Pancreas (tissue), 10 donors: ENCODE results near the gene S100A13. TPM values are rescaled to one million over a fixed set of nuclear protein-coding genes. Genes with fewer than 3 reads are reported as not detected.
A peak's percentile ranks its signal among the peaks of the same experiment; 100 is the strongest.

Experiments used
- ATAC-seq, 4 donors: fragments of 200-7000 bp; cut with Tn5 transposase; one replicate each; pipeline versions ENCODE4 v1.8.0 to v1.9.1; 2020; ENCODE audit warnings: mild to moderate bottlenecking in 4 of 4, moderate library complexity in 4 of 4
- DNase-seq, 6 donors: peaks; one replicate each; pipeline ENCODE4 v3.0.0-alpha.2; 2020
- FAIRE-seq: peaks from 2 replicates; lab custom pipeline; 2012; peaks lifted over from hg19 to GRCh38; lab: Jason Lieb, UNC
- H3K27ac ChIP-seq, 4 donors: fragments of 200-600 bp; sonication (generic); 1 replicate in 3 of 4; 2 replicates in 1 of 4; pipeline versions ENCODE4 v1.5.0 to v1.8.0; 2020
- H3K27me3 ChIP-seq, 4 donors: fragments of 200-600 bp; one replicate each; pipeline ENCODE4 v1.8.0; 2021
- H3K36me3 ChIP-seq, 3 donors: fragments of 200-600 bp; sonication (generic) in 1 of 3; one replicate each; pipeline versions ENCODE4 v1.5.0 to v1.8.0; 2020 to 2021
- H3K4me1 ChIP-seq, 3 donors: fragments of 200-600 bp; one replicate each; pipeline ENCODE4 v1.8.0; 2021
- H3K4me3 ChIP-seq, 4 donors: fragments of 200-600 bp; sonication (generic) in 2 of 4; one replicate each; pipeline versions ENCODE4 v1.5.0 to v1.8.0; 2020 to 2021
- H3K9me3 ChIP-seq, 4 donors: fragments of 200-600 bp; one replicate each; pipeline ENCODE4 v1.8.0; 2021
- WGBS, 2 donors: extraction: QIAGEN DNeasy Blood & Tissue Kit; methylation state at CpG; one replicate each; pipeline ENCODE4 v1.1.7; 2013; 5-methylcytosine and 5-hydroxymethylcytosine counted together
- intact Hi-C, 3 donors: fragments of 100-400 bp; cut with DNase I; formaldehyde crosslinking; loops; one replicate each; pipeline versions ENCODE4 v1.11.1 to v1.14.2; 2022
- polyA plus RNA-seq, 2 donors: library from polyadenylated mRNA; stranded (reverse); fragments of 200-250 nt; gene quantifications; one replicate each; pipeline ENCODE4 v1.2.3, GENCODE V29; 2013
- total RNA-seq, 6 donors: library from RNA; stranded (reverse); fragmentation: NEBNext Ultra II Directional in 4 of 6; extraction: Animal tissue kit (Norgen Biotek cat#: 25700) in 4 of 6; gene quantifications; one replicate each; pipeline versions ENCODE4 v1.2.1 to v1.2.4, GENCODE V29; 2021 to 2023
- TF ChIP-seq, protein P1 (sequence below), 4 donors: fragments of 200-600 bp; sonication (generic) in 3 of 4; IDR thresholded peaks; one replicate each; pipeline versions ENCODE4 v1.5.0 to v1.8.0; 2021; ENCODE audit warnings: antibody characterized with exemption in 4 of 4
- donor health status: healthy with polysubstance abuse.
- donor health status: DM: no; HTN: no; CAD: no; lungs with moderate emphysema.
- donor health status: DM: no; HTN: no; CAD: no.
- donor health status: control.
- donor health status: control.
- donor health status: Bipolar disorder and iron deficiency.
- donor health status: DM: yes; HTN: yes; CAD: no.
- donor health status: DM: no; HTN: no; CAD: no.
- donor health status: DM: no; HTN: no; CAD: no.
- donor health status: DM: yes; HTN: yes; CAD: no.

The S100A13 gene
- total and polyA plus RNA-seq, 8 donors, result 22.0 to 125 (median 39.5) TPM

DNA sequence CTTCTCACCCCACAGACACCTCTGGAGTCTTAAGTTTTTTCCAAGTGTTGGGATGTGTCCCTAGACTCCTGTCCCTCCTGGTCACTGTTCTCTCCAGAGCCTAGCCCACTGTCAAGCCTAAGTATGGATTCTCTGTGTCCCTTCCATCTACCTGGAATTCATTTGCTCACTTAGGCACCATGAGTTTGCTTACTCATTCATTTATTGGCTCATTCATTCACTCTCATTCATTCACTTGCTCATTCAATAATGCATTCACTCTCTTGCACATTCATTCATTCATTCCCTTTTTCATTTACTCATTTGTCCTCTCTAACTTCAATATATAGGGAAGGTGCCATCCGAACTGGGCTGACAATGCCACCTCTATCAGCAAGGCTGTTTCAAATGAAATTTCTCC lies 15.9 kb downstream of the S100A13 start:
- DNase-seq, result no peak
- Histone ChIP-seq H3K36me3 (peaks cover 0 to 11% (median 0%) of the 10 kb centered on the region in 3 donors), H3K9me3 (no peaks in the 10 kb centered on the region), H3K4me3 (no peak overlapping the region), H3K27me3 (no peaks in the 10 kb centered on the region), H3K27ac (no peak overlapping the region), H3K4me1 (peaks cover 0 to 2% (median 0%) of the 10 kb centered on the region in 3 donors)
- WGBS, 2 donors, result 65 to 83% methylated on average over 1 of the region's 1 CpG
- ATAC-seq, result no peak
- no peak for FAIRE-seq
- intact Hi-C loops, result no loop called here
- TF ChIP-seq, protein P1, sequence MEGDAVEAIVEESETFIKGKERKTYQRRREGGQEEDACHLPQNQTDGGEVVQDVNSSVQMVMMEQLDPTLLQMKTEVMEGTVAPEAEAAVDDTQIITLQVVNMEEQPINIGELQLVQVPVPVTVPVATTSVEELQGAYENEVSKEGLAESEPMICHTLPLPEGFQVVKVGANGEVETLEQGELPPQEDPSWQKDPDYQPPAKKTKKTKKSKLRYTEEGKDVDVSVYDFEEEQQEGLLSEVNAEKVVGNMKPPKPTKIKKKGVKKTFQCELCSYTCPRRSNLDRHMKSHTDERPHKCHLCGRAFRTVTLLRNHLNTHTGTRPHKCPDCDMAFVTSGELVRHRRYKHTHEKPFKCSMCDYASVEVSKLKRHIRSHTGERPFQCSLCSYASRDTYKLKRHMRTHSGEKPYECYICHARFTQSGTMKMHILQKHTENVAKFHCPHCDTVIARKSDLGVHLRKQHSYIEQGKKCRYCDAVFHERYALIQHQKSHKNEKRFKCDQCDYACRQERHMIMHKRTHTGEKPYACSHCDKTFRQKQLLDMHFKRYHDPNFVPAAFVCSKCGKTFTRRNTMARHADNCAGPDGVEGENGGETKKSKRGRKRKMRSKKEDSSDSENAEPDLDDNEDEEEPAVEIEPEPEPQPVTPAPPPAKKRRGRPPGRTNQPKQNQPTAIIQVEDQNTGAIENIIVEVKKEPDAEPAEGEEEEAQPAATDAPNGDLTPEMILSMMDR (IDR thresholded peaks at IDR 0.05), result no peak

DNA sequence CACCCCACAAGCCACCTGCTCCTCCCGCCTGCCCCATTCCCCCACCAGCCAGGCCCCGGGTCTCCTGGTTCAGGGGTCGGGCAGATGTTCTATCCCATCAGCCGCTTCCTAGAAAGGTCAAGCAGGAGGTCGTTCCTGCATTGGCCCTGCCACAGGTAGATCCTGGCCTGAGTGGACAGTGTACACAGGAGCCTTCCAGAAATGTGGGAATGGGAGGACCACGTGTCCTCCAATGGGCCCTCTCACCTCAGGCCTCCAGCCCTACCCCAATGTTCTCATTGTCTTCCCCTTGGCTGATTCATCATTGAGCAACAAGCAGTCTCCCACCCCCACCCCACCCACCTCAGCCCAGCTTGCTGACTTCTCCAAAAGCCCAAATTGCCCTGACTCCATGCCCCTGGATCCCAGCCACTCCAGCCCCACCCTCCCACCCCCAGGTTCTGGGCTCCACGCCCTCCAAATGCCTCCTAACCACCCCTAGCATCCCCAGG lies 16.4 kb downstream of the S100A13 start:
- DNase-seq (peak in 1 of 6 donors; percentile 14), ATAC-seq (no peak), FAIRE-seq (no peak)
- WGBS, 2 donors, result 84 to 89% methylated on average over 7 of the region's 7 CpGs
- Histone ChIP-seq H3K27ac (no peak overlapping the region), H3K36me3 (peaks cover 0 to 11% (median 0%) of the 10 kb centered on the region in 3 donors), H3K4me3 (no peak overlapping the region), H3K9me3 (no peaks in the 10 kb centered on the region), H3K4me1 (no peaks in the 10 kb centered on the region), H3K27me3 (no peaks in the 10 kb centered on the region)
- TF ChIP-seq, protein P1 (IDR thresholded peaks at IDR 0.05), result no peak
- intact Hi-C loops, result no loop called here

DNA sequence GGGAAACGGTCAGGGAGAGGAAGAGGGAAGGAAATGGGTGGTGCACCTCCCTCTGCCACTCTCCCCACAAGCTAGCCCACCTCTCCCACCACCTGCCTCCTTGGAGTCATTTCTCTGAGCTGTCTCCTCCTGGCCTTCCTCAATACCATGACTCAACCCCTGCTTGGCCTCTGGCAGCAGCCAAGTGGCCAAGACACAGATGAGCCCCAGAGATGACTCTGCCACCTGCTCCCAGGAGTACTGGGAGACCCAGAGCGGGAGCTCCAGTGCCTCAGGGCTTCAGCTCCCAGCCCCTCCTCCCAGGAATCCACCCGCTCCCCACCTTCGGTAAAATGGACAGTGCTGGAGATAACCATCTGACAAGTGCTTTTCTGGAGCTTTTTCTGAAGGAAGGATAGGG lies 17.0 kb downstream of the S100A13 start:
- no peaks in the 10 kb centered on the region for H3K4me1 ChIP-seq
- H3K27ac ChIP-seq, result peak overlapping the region in 1 of 4 donors; percentile 73
- intact Hi-C loops, result no loop called here
- TF ChIP-seq, protein P1 (IDR thresholded peaks at IDR 0.05), result no peak
- H3K36me3 ChIP-seq, result peaks cover 0 to 11% (median 0%) of the 10 kb centered on the region in 3 donors
- H3K9me3 ChIP-seq, result no peaks in the 10 kb centered on the region
- 66 to 89% methylated on average over 4 of the region's 4 CpGs for WGBS, 2 donors
- H3K4me3 ChIP-seq, result no peak overlapping the region
- DNase-seq, result no peak
- no peak for ATAC-seq
- no peaks in the 10 kb centered on the region for H3K27me3 ChIP-seq
- FAIRE-seq, result no peak

DNA sequence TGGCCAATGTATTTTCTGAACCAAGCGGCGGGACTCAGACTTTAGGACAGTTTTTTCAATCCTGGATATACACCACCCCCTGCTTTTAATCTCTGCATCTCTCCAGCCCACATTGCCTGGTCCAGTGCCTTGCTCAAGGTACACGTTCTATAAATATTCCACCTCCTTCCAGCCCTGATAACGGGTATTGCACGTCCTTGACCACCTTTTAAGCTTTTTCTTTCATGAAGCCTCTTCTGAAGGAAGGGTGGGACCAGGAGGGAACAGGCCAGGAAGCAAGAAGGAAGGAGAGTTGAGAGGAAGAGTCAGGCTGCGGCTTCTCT lies 17.8 kb downstream of the S100A13 start:
- TF ChIP-seq, protein P1 (IDR thresholded peaks at IDR 0.05), result no peak
- FAIRE-seq (no peak), ATAC-seq (no peak), DNase-seq (no peak)
- no peaks in the 10 kb centered on the region for H3K9me3 ChIP-seq
- no peaks in the 10 kb centered on the region for H3K27me3 ChIP-seq
- H3K4me3 ChIP-seq, result no peak overlapping the region
- H3K27ac ChIP-seq, result peak overlapping the region in 2 of 4 donors; percentile 46 to 73
- 57 to 64% methylated on average over 6 of the region's 6 CpGs for WGBS, 2 donors
- intact Hi-C loops, result no loop called here
- H3K36me3 ChIP-seq, result peaks cover 0 to 11% (median 0%) of the 10 kb centered on the region in 3 donors
- H3K4me1 ChIP-seq, result no peaks in the 10 kb centered on the region

DNA sequence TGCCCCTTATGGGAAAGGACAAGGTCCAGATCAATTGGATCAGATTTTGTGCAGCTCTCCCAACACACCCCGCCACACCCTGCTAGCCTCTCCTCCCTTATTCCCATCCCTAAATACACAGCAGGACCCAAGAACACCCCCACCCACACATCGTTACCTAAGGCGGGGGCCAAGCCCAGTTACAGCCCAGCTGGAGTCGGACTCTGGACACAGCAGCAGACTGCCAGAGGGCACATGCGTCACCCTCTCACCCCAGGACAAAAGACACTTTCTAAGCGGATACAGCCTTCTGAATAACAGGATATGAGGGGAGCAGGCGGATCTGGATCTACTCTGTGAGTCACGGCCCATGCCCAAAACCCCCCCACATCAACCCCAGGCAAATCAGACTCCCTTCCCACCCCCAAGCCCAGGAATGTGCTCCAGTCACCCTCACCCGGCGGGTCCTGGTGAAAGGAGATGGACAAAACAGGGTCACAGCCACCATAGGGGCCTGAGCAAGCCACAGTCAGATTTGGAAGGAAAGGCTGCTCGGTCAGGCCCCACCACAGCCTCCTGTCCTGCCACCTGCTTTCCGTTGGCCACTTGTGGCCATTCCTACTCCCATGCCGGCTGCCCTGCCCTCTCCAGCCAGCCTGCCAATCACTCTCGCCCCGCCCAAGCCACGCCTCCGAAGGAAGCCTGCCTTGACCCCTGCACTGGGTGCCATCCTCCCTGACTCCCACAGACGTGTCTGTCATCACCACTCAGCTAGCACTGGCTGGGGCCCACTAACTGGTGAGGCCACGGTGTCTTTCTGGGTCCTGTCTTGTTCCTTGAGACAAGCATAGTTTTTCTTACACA lies 18.3 kb downstream of the S100A13 start:
- H3K9me3 ChIP-seq, result no peaks in the 10 kb centered on the region
- DNase-seq, result peak in 2 of 6 donors; percentile 52 to 62
- TF ChIP-seq, protein P1 (IDR thresholded peaks at IDR 0.05), result no peak
- H3K4me1 ChIP-seq, result no peaks in the 10 kb centered on the region
- 72 to 76% methylated on average over 19 of the region's 19 CpGs for WGBS, 2 donors
- peak overlapping the region in 2 of 4 donors; percentile 46 to 73 for H3K27ac ChIP-seq
- peak in 3 of 4 donors; percentile 6 to 55 (median 32) for ATAC-seq
- FAIRE-seq, result no peak
- H3K27me3 ChIP-seq, result no peaks in the 10 kb centered on the region
- intact Hi-C loops, result no loop called here
- peak overlapping the region in 1 of 4 donors; percentile 18 for H3K4me3 ChIP-seq
- peaks cover 0 to 11% (median 0%) of the 10 kb centered on the region in 3 donors for H3K36me3 ChIP-seq
